ENCODE data around the gene PDSS2.
A peak's percentile ranks its signal among the peaks of the same experiment; 100 is the strongest.
"Not testable (repeated sequence)": the region's sequence is repeated elsewhere in the genome, so short reads cannot be mapped to it uniquely, and the experiment has no call there.

The PDSS2 gene

GRCh38 chr6:107459283-107460082 lies at the start of gene PDSS2:
Gene PDSS2 (minus strand): TSS chr6:107459564. CDS start chr6:107459285, 279 bp downstream.
- peak; percentile 100 for DNase-seq

- DNase-seq: peak; percentile 66
These were observed 46.8 kb upstream of the PDSS2 start for GRCh38 chr6:107506145-107506544.

- DNase-seq: no peak
These were observed 45.1 kb upstream of the PDSS2 start for GRCh38 chr6:107504270-107505026.

GRCh38 chr6:107496892-107497684 lies 37.7 kb upstream of the PDSS2 start:
- peak; percentile 44 for DNase-seq

DNA sequence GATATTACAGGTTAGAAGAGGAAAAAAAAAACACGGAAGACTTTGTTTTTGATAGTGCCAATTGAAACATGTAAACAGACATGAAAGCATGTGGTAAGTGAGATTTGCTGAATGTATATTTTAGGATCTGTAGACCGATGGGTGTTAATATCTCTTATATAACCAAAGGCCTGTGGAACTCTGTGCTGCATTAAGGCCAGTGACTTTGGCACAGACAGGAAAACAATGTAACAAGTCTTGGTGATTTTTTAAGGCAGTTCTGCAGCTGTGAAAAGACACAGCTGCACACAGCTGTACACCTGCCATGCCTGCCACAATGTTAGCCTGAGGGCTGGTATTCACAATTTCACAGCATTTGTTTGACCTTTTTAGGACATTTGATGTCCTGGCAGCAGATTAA lies 36.6 kb upstream of the PDSS2 start:
- DNase-seq: peak; percentile 46

- DNase-seq: peak; percentile 67
These were observed 35.9 kb upstream of the PDSS2 start for GRCh38 chr6:107495196-107495643.

GRCh38 chr6:107493158-107494057 lies 34.0 kb upstream of the PDSS2 start:
- DNase-seq: peak; percentile 90

GRCh38 chr6:107491760-107492660 lies 32.6 kb upstream of the PDSS2 start:
- DNase-seq: peak; percentile 66

DNA sequence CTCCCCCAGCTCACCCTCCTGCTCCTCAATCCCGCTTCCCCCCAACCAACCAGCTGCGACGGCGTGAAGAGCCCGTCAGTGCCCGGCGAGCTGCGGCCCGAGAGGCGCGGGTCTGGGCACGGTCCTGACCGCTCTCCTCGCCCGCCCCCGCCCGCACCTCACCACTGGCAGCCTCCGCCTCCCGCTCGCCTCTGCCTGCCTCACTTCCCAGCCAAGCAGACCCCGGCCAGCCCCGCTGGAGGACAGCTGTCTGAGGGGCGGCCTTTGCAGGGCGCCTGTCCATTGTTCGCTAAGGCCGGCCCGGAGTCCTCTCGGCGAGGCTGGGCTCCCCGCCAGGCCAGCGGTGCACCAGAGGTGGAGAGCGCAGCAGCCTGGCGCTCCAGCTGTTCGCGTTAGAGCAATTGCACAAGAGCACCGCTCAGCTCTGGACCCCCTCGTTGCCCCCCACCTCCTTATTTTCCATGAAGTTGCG lies 31.8 kb upstream of the PDSS2 start:
- DNase-seq: peak; percentile 83

DNA sequence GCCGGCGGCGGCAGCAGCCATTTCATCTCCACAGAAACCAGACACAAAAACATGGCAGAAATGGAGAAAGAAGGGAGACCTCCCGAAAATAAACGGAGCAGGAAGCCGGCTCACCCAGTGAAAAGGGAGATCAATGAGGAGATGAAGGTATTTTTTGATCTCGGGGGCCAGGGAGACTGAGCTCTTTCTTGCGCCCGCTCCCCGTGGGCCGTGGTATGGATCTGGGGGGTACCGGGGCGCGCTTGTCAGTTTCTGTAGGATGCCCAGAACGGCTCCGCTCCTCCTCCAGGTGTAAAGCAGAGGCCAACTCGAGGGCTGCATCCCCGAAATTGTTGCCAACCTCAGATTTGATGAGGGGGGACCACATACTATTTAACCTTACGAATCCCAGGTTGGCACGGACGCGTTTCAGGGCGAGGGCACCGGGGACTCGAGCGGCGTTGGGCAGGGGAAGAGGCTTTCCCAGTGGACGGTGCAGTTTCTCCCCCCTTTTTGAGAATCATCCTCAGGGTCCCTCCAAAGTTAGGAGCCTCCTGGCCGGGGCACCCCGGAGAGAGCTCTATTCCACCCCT lies 31.3 kb upstream of the PDSS2 start:
- peak; percentile 71 for DNase-seq

- peak; percentile 95 for DNase-seq
These were observed 30.5 kb upstream of the PDSS2 start, which contains the start of gene SOBP for GRCh38 chr6:107489636-107490565. Gene SOBP (plus strand): TSS chr6:107490117. CDS start chr6:107490617, 500 bp downstream.

DNA sequence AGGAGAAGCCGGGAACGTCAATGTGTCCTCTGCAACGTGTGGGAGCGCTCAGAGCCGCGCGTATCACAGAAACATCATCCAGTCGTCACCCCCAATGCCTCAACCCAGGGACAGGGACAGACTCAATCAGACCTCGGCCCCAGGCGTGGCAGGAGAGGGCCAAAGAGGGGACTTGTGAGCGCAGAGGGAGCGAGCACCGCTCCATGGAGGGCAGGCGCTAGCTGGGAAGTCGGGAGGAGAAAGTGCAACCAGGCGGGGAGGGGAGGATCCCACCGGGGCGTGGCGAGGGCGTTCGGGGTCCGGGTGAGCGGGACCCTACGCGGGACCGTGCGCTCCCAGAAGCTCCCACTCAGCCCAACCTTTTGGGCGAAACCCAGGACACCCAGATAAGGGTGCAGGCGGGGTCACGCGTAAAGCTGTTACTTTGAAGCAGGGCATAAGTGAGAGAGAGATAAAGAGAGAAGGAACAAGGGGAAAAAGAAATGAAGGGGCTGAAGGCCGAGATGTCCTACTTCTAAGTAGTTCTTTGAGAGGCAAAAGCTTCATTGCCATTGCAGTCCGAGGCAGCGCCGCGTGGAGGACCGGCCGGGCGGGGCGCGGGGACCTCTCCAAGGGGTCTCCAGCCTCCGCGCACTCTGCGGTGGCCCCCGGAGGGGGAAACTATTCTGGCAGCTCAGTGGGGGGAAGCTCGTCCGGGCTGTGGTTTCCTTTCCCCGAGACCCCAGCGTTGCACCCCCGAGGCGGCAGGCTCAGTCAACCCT lies 29.7 kb upstream of the PDSS2 start:
- DNase-seq: peak; percentile 83

DNA sequence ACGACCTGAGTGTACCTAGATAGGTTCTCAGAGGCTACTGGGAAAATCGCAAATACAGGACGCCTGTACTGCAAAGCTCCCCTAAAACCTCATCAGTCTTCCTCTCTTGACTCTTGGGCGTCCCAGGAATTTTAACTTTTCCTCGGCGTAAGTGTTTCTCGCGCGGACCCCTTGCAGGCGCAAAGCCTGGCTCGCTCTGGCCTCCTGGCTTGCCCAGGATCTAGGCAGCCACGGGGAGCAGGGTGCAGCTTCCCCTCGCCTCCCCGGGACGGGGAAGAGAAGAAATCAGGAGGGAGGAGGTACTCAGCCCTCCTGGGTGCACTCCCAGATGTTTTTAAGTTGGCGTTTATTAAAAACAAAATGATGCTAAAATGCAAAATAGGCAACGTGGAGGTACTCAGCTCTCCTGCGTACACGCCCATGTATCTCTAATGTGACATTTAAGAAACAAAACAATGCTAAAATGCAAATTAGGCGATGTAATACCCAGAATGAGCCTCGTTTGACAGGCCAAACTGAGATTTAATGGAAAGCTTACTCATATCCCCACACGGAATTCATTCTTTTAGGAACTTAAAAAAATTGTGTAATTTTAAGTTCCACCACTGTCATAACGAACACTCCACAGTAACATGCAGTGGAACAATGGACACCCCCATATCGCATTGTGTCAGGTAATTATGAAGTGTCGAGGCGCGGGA lies 29.0 kb upstream of the PDSS2 start:
- DNase-seq: peak; percentile 75

- DNase-seq: no peak
These were observed 25.8 kb upstream of the PDSS2 start for GRCh38 chr6:107485157-107485556.

DNA sequence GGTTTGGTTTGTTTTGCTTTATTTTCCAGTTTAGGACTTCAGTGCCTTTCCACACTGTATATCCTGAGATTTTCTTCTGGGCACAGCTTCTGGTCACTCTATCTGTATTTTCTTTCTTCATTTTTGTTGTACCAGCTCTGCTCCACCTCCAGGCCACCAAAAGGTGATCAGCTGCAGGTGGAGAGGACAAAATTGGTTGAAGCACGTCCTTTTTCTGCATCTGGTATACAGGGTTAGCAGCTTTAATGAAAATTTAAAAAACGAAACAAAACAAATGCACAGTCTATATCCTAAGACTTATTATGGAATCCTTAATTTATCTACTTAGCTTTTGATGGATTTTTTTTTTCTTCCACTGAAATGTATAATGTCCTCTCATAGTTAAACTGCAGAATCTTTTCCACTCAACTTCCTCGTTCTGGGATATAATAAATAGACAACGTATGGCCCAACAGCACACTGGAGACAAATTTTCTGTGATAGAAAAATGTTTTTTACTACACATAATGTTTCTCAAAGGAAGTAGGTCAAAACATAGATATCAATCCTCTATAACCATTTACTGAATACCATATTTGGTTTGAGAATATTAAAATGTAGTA lies 19.8 kb upstream of the PDSS2 start:
- DNase-seq: no peak

DNA sequence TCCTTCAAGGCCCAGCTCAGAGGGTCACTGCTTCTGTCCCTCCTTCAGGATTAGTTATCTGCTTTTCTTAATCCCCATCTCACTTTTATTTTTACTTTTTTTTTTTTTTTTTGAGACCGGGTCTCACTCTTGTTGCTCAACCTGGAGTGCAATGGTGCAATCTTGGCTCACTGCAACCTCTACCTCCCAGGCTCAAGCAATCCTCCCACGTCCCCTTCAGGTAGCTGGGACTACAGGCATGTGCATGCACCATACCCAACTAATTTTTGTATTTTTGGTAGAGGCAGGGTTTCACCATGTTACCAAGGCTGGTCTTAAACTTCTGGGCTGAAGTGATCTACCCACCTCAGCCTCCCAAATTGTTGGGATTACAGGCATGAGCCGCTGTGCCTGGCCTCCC lies 16.5 kb upstream of the PDSS2 start:
- not testable (repeated sequence) for DNase-seq

DNA sequence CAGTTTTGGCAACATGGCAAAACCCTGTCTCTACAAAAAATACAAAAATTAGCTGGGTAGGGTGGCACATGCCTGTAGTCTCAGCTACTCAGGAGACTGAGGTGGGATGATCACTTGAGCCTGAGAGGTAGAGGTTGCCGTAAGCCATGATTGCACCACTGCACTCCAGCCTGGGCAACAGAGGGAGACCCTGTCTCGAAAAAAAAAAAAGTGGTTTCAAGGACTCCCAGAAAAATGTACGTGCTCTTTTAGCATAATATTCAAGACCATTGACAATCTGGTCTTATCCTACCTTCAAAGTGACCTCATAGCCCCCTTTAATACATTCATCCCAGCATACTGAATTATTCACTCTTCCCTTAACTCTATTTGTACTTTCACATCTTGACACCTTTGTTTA lies 16.0 kb upstream of the PDSS2 start:
- not testable (repeated sequence) for DNase-seq

Data from NCI-H69 (cell line).